ENCODE results near the gene UBXN6.

Gene UBXN6

GRCh38 chr19:4471403-4472173 lies 14.0 kb upstream of the UBXN6 start:
- Histone ChIP-seq H3K36me3 (ENCODE audit: insufficient read depth, low read depth, low read length) (peaks cover 10% of the 10 kb centered on the region), H3K9me3 (ENCODE audit: insufficient read depth, low read depth, low read length) (no peaks in the 10 kb centered on the region), H3K4me1 (ENCODE audit: insufficient read depth, low read length) (0 out of 2 replicates have a peak, but pooled peaks cover 5% of the 10 kb centered on the region), H3K27ac (ENCODE audit: low read length) (peak overlapping the region; percentile 2), H3K27me3 (ENCODE audit: insufficient read depth, low read length) (no peaks in the 10 kb centered on the region), H3K4me3 (ENCODE audit: low read length) (peak overlapping the region; percentile 76), H3K9ac (ENCODE audit: low read depth, low read length) (peak overlapping the region; percentile 63; the same call in 1 of the 2 replicates)

- no peak overlapping the region for H3K4me3 ChIP-seq (ENCODE audit: low read length)
- H3K27me3 ChIP-seq (ENCODE audit: insufficient read depth, low read length), result no peaks in the 10 kb centered on the region
- no peaks in the 10 kb centered on the region for H3K36me3 ChIP-seq (ENCODE audit: insufficient read depth, low read depth, low read length)
- H3K27ac ChIP-seq (ENCODE audit: low read length), result no peak overlapping the region
- no peaks in the 10 kb centered on the region for H3K9me3 ChIP-seq (ENCODE audit: insufficient read depth, low read depth, low read length)
- no peak overlapping the region for H3K9ac ChIP-seq (ENCODE audit: low read depth, low read length)
- no peaks in the 10 kb centered on the region for H3K4me1 ChIP-seq (ENCODE audit: insufficient read depth, low read length)
Measured at GRCh38 chr19:4467835-4468234, 10.2 kb upstream of the UBXN6 start.

DNA sequence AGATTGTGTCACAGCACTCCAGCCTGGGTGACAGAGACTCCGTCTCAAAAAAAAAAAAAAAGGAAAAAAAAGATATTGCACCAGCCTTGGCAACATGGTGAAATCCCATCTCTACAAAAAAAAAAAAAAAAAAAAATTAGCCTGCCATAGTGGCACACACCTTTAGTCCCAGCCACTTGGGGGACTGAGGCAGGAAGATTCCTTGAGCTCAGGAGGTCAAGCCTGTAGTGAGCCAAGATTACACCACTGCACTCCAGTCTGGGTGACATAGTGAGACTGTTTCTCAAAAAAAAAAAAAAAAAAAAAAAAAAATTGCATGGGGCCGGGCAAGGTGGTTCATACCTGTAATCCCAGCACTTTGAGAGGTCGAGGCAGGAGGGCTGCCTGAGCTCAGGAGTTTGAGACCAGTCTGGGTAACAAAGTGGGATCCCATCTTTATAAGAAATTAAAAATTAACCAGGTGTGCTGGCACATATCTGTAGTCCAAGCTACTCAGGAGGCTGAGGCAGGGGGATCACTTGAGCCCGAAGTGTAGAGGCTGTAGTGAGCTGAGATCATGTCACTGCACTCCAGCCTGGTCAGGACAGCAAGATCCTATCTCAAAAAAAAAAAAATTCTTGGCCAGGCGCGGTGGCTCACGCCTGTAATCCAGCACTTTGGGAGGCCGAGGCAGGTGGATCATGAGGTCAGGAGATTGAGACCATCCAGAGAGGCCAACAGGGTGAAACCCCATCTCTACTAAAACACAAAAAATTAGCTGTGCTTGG lies 7.4 kb upstream of the UBXN6 start:
- Histone ChIP-seq H3K4me1 (ENCODE audit: insufficient read depth, low read length) (no peaks in the 10 kb centered on the region), H3K27me3 (ENCODE audit: insufficient read depth, low read length) (no peaks in the 10 kb centered on the region), H3K4me3 (ENCODE audit: low read length) (no peak overlapping the region), H3K9me3 (ENCODE audit: insufficient read depth, low read depth, low read length) (no peaks in the 10 kb centered on the region), H3K9ac (ENCODE audit: low read depth, low read length) (no peak overlapping the region), H3K36me3 (ENCODE audit: insufficient read depth, low read depth, low read length) (no peaks in the 10 kb centered on the region), H3K27ac (ENCODE audit: low read length) (no peak overlapping the region)

- Histone ChIP-seq H3K9me3 (ENCODE audit: insufficient read depth, low read depth, low read length) (no peaks in the 10 kb centered on the region), H3K4me1 (ENCODE audit: insufficient read depth, low read length) (peaks cover 5% of the 10 kb centered on the region; the same call in 1 of the 2 replicates), H3K9ac (ENCODE audit: low read depth, low read length) (peak overlapping the region; percentile 77), H3K27me3 (ENCODE audit: insufficient read depth, low read length) (no peaks in the 10 kb centered on the region), H3K4me3 (ENCODE audit: low read length) (peak overlapping the region; percentile 83), H3K36me3 (ENCODE audit: insufficient read depth, low read depth, low read length) (peaks cover 9% of the 10 kb centered on the region; the same call in 1 of the 2 replicates), H3K27ac (ENCODE audit: low read length) (peak overlapping the region; percentile 49)
Measured at GRCh38 chr19:4456843-4457653, 546 bp downstream of the UBXN6 start.

DNA sequence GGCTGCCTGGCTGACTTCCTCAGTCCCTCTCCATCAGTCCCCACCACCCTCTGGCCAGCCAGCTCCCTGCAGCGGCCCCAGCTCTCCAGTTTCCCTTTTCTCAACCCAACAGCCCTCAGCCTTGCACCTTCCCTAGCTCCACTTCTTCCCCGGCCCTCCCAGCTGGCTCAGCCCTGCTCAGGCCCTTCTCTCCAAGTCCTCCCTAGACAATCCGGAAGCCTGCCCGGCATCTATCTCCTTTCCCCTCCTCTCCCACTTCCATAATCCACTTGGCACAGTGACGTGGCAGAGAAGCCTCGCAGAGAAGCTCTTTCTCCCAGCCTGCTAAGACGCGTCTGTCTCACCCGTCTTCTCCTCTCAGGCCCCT lies 1.1 kb downstream of the UBXN6 start:
- Histone ChIP-seq H3K27me3 (ENCODE audit: insufficient read depth, low read length) (no peaks in the 10 kb centered on the region), H3K36me3 (ENCODE audit: insufficient read depth, low read depth, low read length) (peaks cover 15% of the 10 kb centered on the region; the same call in 1 of the 2 replicates), H3K9me3 (ENCODE audit: insufficient read depth, low read depth, low read length) (no peaks in the 10 kb centered on the region), H3K27ac (ENCODE audit: low read length) (no peak overlapping the region), H3K9ac (ENCODE audit: low read depth, low read length) (peak overlapping the region; percentile 77; the same call in 1 of the 2 replicates), H3K4me1 (ENCODE audit: insufficient read depth, low read length) (peaks cover 5% of the 10 kb centered on the region; the same call in 1 of the 2 replicates), H3K4me3 (ENCODE audit: low read length) (peak overlapping the region; percentile 83)

- H3K9me3 ChIP-seq (ENCODE audit: insufficient read depth, low read depth, low read length), result no peaks in the 10 kb centered on the region
- peaks cover 5% of the 10 kb centered on the region; the same call in 1 of the 2 replicates for H3K4me1 ChIP-seq (ENCODE audit: insufficient read depth, low read length)
- H3K27ac ChIP-seq (ENCODE audit: low read length), result no peak overlapping the region
- peak overlapping the region; percentile 83; the same call in 1 of the 2 replicates for H3K4me3 ChIP-seq (ENCODE audit: low read length)
- H3K9ac ChIP-seq (ENCODE audit: low read depth, low read length), result peak overlapping the region; percentile 77; the same call in 1 of the 2 replicates
- no peaks in the 10 kb centered on the region for H3K27me3 ChIP-seq (ENCODE audit: insufficient read depth, low read length)
- peaks cover 18% of the 10 kb centered on the region; the same call in 1 of the 2 replicates for H3K36me3 ChIP-seq (ENCODE audit: insufficient read depth, low read depth, low read length)
Measured at GRCh38 chr19:4455719-4456475, 1.7 kb downstream of the UBXN6 start.

- Histone ChIP-seq H3K27ac (ENCODE audit: low read length) (no peak overlapping the region), H3K9me3 (ENCODE audit: insufficient read depth, low read depth, low read length) (no peaks in the 10 kb centered on the region), H3K4me1 (ENCODE audit: insufficient read depth, low read length) (peaks cover 5% of the 10 kb centered on the region; the same call in 1 of the 2 replicates), H3K9ac (ENCODE audit: low read depth, low read length) (no peak overlapping the region), H3K36me3 (ENCODE audit: insufficient read depth, low read depth, low read length) (peaks cover 18% of the 10 kb centered on the region; the same call in 1 of the 2 replicates), H3K4me3 (ENCODE audit: low read length) (no peak overlapping the region), H3K27me3 (ENCODE audit: insufficient read depth, low read length) (no peaks in the 10 kb centered on the region)
Measured at GRCh38 chr19:4454747-4455718, 2.6 kb downstream of the UBXN6 start.

- H3K9me3 ChIP-seq (ENCODE audit: insufficient read depth, low read depth, low read length), result no peaks in the 10 kb centered on the region
- no peak overlapping the region for H3K27ac ChIP-seq (ENCODE audit: low read length)
- H3K9ac ChIP-seq (ENCODE audit: low read depth, low read length), result no peak overlapping the region
- H3K4me1 ChIP-seq (ENCODE audit: insufficient read depth, low read length), result peaks cover 5% of the 10 kb centered on the region; the same call in 1 of the 2 replicates
- H3K36me3 ChIP-seq (ENCODE audit: insufficient read depth, low read depth, low read length), result peaks cover 23% of the 10 kb centered on the region; the same call in 1 of the 2 replicates
- H3K27me3 ChIP-seq (ENCODE audit: insufficient read depth, low read length), result no peaks in the 10 kb centered on the region
- H3K4me3 ChIP-seq (ENCODE audit: low read length), result no peak overlapping the region
Measured at GRCh38 chr19:4453232-4454179, 4.1 kb downstream of the UBXN6 start.

DNA sequence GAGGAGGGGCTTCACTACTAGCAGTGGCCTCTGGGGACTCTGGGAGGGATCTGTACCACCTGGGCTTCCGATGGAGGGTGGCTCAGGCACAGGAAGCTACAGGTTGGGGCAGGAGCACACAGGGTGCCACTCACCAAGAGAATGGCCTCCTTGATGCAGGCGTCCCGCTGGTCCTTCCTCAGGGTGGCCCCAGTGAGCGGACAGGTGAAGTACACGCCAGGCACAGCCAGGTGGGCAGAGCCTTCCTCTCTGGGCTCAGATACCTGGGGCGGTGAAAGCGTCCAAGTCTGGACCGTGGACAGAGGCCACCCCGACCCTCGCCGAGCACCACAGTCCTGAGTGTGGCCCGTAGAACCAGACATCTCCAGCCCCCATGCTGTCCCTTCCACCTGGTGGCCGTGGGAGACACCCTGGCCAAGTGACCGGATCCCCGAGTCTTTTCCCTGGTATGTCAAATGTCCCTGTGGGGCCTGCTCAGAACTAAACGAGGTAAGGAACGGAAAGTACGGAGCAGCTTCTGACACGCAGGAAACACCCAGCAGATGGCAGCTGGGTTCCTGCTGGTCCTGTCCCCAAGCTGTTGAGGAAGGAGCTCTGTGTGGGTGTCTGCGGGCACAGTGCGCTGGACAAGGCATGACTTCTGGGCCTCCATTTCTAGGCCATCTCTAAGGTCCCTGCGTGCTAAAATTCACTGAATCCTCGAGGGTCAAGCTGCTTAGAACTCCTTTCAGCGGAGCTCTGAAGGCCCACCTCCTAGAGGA lies 5.2 kb downstream of the UBXN6 start:
- H3K9me3 ChIP-seq (ENCODE audit: insufficient read depth, low read depth, low read length), result no peaks in the 10 kb centered on the region
- peaks cover 5% of the 10 kb centered on the region; the same call in 1 of the 2 replicates for H3K4me1 ChIP-seq (ENCODE audit: insufficient read depth, low read length)
- H3K27me3 ChIP-seq (ENCODE audit: insufficient read depth, low read length), result no peaks in the 10 kb centered on the region
- H3K27ac ChIP-seq (ENCODE audit: low read length), result no peak overlapping the region
- H3K4me3 ChIP-seq (ENCODE audit: low read length), result no peak overlapping the region
- peaks cover 30% of the 10 kb centered on the region; the same call in 1 of the 2 replicates for H3K36me3 ChIP-seq (ENCODE audit: insufficient read depth, low read depth, low read length)
- H3K9ac ChIP-seq (ENCODE audit: low read depth, low read length), result no peak overlapping the region

Data from iPS-20b (cell line).